Lower leg skin (tissue), 4 donors: ENCODE results near the gene MYOCOS. TPM values are rescaled to one million over a fixed set of nuclear protein-coding genes. Genes with fewer than 3 reads are reported as not detected.

Experiments used
- DNase-seq, 2 donors: peaks; one replicate each; pipeline ENCODE4 v3.0.0-alpha.2; 2019; ENCODE audit warnings: low spot score in 2 of 2
- H3K4me3 ChIP-seq: fragments of 200-600 bp; sonication (generic); 2 replicates; pipeline ENCODE4 v1.5.1; 2017; ENCODE audit warnings: mild to moderate bottlenecking, low read depth; ENCODE audit not compliant: poor library complexity, severe bottlenecking
- POLR2A ChIP-seq, 2 donors: fragments of 450-650 bp; IDR thresholded peaks; one replicate each; pipeline ENCODE4 v1.6.1; 2016 to 2017; ENCODE audit warnings: antibody characterized with exemption in 2 of 2, mild to moderate bottlenecking in 1 of 2, moderate library complexity in 1 of 2
- WGBS, 2 donors: methylation state at CpG; one replicate each; pipeline ENCODE4 v1.1.5; 2018; 5-methylcytosine and 5-hydroxymethylcytosine counted together
- intact Hi-C: fragments of 100-400 bp; cut with DNase I; formaldehyde crosslinking; loops from one replicate; pipeline ENCODE4 v1.15.0; 2023; ENCODE audit warnings: low total_unique reads
- total RNA-seq, 4 donors: library from RNA; depleted of rRNA; stranded (reverse); fragments of >200 nt; gene quantifications; one replicate each; pipeline ENCODE4 v1.1.0, GENCODE V29; 2016
- TF ChIP-seq, protein P1 (sequence below), 3 donors: fragments of 450-650 bp; IDR thresholded peaks; one replicate each; pipeline ENCODE4 v1.5.1; 2016; ENCODE audit warnings: antibody characterized with exemption in 3 of 3, mild to moderate bottlenecking in 3 of 3, moderate library complexity in 2 of 3

The MYOCOS gene
- total RNA-seq, 4 donors from 2014 or later = not detected

DNA sequence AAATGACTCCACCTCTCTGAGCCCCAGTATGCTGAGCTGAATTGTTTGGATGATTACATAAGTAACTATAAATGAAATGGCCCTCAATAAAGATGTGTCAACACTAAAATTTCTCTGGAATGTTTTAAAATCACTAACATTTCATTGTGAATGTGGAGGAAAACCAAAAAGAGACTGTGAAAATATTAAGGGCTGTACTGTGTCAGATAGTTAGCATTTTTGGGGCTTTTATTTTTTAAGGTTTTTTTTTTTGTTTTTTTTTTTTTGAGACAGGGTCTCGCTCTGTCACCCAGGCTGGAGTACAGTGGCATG is 24.2 kb downstream of the MYOCOS start:
- no peak for TF ChIP-seq POLR2A (IDR thresholded peaks at IDR 0.05)
- TF ChIP-seq, protein P1, sequence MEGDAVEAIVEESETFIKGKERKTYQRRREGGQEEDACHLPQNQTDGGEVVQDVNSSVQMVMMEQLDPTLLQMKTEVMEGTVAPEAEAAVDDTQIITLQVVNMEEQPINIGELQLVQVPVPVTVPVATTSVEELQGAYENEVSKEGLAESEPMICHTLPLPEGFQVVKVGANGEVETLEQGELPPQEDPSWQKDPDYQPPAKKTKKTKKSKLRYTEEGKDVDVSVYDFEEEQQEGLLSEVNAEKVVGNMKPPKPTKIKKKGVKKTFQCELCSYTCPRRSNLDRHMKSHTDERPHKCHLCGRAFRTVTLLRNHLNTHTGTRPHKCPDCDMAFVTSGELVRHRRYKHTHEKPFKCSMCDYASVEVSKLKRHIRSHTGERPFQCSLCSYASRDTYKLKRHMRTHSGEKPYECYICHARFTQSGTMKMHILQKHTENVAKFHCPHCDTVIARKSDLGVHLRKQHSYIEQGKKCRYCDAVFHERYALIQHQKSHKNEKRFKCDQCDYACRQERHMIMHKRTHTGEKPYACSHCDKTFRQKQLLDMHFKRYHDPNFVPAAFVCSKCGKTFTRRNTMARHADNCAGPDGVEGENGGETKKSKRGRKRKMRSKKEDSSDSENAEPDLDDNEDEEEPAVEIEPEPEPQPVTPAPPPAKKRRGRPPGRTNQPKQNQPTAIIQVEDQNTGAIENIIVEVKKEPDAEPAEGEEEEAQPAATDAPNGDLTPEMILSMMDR (IDR thresholded peaks at IDR 0.05) = no peak
- DNase-seq = no peak
- 37 to 58% methylated on average over 1 of the region's 1 CpG for WGBS, 2 donors
- intact Hi-C loops = loop anchor here (5.0 kb wide), 2 partner anchors 156 to 346 kb away; no protein-coding TSS in a partner anchor
- H3K4me3 ChIP-seq = no peak overlapping the region

DNA sequence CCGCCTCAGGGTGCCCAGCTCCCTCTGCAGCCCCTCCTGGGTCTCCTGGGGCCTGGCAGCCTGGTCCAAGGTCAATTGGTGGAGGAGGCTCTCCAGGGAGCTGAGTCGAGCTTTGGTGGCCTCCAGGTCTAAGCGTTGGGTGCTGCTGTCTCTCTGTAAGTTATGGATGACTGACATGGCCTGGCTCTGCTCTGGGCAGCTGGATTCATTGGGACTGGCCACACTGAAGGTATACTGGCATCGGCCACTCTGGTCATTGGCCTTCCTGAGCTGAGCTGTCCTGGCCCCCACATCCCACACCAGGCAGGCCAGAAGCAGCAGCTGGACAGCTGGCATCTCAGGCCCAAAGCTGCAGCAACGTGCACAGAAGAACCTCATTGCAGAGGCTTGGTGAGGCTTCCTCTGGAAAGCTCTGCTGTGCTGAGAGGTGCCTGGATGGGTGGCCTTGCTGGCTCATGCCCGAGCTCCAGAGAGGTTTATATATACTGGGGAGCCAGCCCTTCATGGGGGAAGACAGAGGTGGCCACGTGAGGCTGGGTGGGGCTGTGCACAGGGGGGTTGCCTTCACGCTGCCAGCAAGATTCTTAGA is 30.3 kb downstream of the MYOCOS start, which contains the start of gene MYOC:
MYOC (minus strand) TSS at position 455 of the 589 bp plus-strand sequence; CDS start at position 378, 77 bp downstream.
- WGBS, 2 donors = 69 to 72% methylated on average over 7 to 8 of the region's 8 CpGs
- intact Hi-C loops = no loop called here
- no peak within 1 kb of the TSS for H3K4me3 ChIP-seq
- DNase-seq = no peak
- TF ChIP-seq POLR2A (IDR thresholded peaks at IDR 0.05) = no peak
- TF ChIP-seq, protein P1 (IDR thresholded peaks at IDR 0.05) = no peak

DNA sequence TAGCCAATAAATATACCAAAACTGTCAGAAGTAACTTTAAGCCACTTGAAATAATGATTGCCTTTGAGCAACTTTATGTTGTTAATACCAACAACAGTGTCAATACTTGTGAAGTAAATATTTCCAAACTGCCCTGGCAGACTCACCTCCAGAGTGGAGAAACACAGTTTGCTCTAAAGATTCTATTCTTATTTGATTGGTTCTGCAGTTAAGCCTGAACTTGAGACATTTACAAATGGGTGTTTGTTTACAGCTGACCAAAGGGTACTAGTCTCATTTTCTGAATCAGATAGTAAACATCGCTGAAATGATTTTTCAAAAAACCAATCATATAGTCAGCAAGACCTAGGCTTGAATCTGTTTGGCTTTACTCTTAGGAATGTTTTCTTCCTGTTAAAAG is 31.8 kb downstream of the MYOCOS start:
- TF ChIP-seq POLR2A (IDR thresholded peaks at IDR 0.05) = no peak
- TF ChIP-seq, protein P1 (IDR thresholded peaks at IDR 0.05) = no peak
- DNase-seq = no peak
- WGBS, 2 donors = 54 to 86% methylated on average over 1 of the region's 1 CpG
- H3K4me3 ChIP-seq = no peak overlapping the region
- intact Hi-C loops = no loop called here

DNA sequence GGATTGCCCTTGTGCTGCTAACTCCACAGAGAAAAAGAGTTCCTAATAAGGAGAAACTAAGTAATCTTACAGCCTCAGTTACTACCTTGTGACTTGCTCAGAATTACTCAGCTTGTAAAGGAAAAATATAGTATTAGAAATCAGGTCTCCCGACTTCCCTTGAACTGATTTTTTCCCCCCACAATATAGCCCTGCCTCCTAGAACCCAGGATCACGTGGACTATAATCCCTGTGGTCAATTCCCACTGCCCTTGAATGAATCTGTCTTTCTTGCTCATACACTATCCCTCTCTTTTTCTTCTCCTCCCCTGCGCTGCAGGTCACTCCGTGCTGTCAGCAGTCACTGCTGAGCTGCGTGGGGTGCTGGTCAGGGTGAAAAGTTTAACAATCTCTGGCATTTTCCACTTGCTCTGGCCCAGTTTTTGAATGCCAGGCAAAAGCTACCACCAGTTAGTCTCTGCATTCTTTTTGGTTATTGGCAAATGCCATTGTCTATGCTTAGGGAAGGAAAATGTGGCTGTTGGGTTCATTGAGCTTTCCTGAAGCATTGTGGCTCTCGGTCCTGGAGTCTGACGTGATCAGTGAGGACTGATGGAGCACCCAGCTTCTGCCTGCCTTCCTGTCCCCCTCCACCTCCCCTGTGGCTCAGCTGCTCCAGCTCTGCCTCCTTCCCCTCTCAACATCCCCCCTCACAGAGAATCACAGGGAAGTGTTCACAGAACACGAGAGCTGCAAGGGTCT is 32.3 kb downstream of the MYOCOS start:
- no peak overlapping the region for H3K4me3 ChIP-seq
- no peak for TF ChIP-seq POLR2A (IDR thresholded peaks at IDR 0.05)
- TF ChIP-seq, protein P1 (IDR thresholded peaks at IDR 0.05) = no peak

DNA sequence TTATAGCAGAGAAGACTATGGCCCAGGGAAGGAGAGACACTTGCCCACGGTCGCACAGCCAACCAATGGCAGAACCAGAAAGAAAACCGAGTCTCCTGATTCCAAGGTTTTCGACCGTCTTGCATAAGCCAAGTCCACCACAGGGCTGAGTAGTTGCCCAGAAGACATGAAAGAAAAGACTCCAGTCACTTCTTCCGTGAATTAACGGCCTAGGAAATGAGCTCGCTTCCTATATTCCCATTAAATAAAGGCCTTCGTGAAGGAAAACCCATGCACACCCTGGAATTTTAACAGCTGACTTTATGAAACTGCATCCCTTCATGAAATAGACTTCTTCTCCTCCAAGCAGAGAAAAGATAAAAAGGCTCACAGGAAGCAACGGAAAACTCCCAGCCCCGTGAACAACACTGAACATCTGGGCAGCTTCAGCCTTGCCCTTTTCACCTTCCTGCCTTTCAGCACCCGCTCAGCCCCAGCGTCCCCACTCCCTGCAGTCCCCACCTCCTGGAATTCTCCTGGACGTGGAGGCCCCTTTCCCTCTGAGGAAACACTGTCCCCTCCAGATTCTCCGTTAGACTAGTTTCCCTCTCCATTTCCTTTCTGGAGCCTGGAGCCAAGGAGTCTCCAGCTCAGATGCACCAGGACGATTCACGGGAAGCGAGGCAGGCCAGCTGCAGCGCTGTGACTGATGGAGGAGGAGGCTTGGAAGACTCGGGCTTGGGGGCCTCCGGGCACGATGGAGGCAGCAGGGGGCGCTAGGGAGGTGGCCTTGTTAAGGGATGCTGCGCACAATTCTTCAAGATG is 33.1 kb downstream of the MYOCOS start:
- TF ChIP-seq POLR2A (IDR thresholded peaks at IDR 0.05) = no peak
- TF ChIP-seq, protein P1 (IDR thresholded peaks at IDR 0.05) = no peak
- 36 to 37% methylated on average over 24 of the region's 24 CpGs for WGBS, 2 donors
- DNase-seq = peak in 1 of 2 donors; percentile 92
- H3K4me3 ChIP-seq = no peak overlapping the region
- intact Hi-C loops = no loop called here

More for the DNA sequence above, 32.3 kb downstream of the MYOCOS start:
- DNase-seq = no peak
- intact Hi-C loops = no loop called here
- WGBS, 2 donors = 48 to 56% methylated on average over 8 of the region's 8 CpGs
